GM19324 (cell line): ENCODE data around the gene IGLL5.
A peak's percentile ranks its signal among the peaks of the same experiment; 100 is the strongest.

Experiments used
- ATAC-seq: cut with Tn5 transposase; IDR thresholded peaks from one replicate; pipeline ENCODE4 v1.9.1; 2021; ENCODE audit warnings: mild to moderate bottlenecking, moderate library complexity; ENCODE audit not compliant: unreplicated experiment, low FRiP score

IGLL5 gene

DNA sequence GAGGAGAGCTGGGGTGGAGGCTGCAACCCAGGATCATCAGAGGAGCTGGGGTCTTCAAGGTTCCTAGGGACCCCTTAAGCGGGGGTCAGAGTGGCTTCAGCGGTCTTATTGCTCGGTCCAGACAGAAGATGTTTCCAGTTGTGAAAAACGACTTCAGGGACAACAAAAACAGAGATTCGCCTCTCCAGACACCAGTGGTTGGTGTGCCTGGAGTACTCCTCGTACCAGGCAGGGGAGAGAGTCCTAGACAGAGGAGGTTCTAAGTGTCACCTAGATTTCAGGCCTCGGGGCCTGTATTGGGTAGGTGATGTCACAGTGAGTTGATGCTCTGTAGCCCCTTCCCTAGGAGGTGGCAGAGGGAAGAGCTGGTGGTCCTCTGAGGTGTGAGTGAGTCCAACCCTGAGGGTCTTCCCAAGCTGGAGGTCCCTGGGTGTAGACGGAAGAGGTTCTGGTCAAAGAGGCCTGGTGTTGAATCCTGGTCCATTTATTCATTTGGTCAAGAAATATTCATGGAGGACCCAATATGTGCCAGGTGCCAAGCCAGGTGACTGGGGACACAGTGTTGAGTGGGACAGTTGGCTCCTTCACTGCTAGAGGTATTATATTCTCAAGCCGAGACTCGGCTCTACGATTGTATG is 4.4 kb upstream of the IGLL5 start:
- no peak for ATAC-seq

DNA sequence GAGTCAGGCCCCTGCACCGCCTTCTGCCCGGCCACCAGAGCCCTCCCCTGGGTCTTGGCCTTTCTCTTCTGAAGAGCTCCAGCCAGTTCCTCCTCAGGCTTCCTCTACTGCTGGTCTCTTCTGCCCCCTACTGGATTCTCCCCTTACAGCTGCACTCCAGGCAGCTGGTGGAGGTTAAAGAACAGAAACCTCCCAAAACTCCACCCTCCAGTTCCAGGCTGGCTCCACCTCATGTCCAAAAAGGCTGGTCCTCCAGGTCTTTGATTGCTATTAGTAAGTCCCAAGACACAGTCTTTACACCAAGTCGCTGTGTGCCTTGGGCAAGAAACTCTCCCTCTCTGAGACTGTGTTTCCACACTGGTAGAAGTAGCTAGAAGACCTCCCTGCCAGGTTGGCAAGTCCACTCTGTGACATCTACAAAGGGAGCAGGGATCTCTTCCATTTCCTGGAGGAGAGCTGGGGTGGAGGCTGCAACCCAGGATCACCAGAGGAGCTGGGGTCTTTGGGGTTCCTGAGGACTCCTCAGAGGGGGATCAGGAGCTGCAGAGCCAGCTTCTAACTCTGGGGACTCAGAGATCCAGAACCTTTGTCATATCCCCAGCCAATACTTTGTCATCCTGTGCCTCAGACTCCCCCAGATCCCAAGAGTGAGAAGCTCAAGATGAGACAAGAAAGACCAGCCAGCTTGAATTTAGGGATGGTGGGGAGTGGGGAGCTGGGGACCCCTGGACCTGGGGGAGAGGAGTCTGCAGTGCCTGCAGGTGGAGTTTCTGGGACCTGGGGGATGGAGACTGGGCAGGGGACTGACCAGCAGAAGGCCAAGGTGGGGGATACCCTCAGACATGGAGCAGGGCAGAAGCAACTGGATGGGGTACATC is 3.4 kb upstream of the IGLL5 start:
- ATAC-seq: peak; percentile 29

- peak; percentile 58 for ATAC-seq
These were observed 2.5 kb upstream of the IGLL5 start for GRCh38 chr22:22884888-22885840.

DNA sequence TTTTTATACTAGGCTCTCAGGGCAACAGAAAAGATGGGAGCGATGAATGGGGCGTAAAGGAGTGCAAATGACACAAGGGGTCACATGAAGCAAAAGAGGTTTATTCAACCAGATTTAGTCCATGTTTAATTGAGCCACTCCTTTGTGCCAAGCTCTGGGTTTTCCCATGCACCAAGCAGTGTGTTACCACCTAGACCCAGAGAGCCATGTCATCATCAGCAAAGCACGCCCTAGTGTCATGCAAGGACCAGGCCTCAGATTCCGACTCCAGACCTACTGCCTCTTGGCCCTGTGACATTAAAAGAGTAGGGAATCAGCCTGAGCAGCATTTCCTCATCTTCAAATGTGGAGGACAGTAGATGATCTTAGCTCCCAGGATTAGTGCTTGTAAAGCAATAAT is 1.1 kb upstream of the IGLL5 start:
- ATAC-seq: no peak

- ATAC-seq: no peak
These were observed 1.1 kb downstream of the IGLL5 start for GRCh38 chr22:22888571-22889353.

DNA sequence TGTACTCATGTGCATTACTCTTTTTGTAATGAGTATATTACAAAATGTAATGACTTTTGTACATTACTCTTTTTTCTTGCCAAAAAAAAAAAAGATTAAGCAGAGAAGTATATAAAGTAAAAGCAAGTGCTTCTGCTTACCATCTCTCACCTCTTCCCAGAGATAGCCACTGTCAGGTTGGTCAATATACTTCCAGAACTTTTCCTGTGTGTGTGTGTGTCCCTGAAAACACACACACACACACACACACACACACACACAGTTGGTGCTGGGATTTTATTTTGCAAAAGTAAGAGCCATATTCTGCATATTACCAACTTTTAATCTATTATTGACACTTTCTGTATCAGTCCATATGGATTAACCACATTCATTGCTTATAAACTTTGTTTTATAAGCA is 2.5 kb downstream of the IGLL5 start:
- ATAC-seq: no peak

DNA sequence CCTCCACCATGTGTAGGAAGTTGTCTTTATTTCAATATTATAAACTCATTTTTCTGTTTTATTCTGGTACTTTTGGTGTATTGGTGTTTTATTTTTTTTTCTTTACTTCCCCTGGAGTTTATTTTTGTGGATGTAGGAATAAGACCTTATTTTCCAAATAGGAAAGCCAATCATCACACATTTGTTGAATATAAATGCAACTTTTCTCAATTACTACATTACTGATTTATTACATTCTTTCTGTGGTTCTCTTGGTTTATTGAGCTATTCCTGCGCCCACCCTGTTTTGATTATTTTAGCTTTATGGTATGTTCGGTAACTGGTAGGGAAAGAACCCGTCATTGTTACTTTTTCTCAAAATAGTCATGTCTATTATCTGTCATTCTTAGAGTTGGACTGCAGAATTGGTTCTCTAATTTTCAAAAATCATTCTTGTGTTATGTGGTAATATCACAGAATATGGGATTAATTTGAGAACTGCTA is 3.6 kb downstream of the IGLL5 start:
- ATAC-seq: no peak

- no peak for ATAC-seq
These were observed 4.8 kb downstream of the IGLL5 start for GRCh38 chr22:22892096-22893052.

- no peak for ATAC-seq
These were observed 5.6 kb downstream of the IGLL5 start for GRCh38 chr22:22893077-22893805.

DNA sequence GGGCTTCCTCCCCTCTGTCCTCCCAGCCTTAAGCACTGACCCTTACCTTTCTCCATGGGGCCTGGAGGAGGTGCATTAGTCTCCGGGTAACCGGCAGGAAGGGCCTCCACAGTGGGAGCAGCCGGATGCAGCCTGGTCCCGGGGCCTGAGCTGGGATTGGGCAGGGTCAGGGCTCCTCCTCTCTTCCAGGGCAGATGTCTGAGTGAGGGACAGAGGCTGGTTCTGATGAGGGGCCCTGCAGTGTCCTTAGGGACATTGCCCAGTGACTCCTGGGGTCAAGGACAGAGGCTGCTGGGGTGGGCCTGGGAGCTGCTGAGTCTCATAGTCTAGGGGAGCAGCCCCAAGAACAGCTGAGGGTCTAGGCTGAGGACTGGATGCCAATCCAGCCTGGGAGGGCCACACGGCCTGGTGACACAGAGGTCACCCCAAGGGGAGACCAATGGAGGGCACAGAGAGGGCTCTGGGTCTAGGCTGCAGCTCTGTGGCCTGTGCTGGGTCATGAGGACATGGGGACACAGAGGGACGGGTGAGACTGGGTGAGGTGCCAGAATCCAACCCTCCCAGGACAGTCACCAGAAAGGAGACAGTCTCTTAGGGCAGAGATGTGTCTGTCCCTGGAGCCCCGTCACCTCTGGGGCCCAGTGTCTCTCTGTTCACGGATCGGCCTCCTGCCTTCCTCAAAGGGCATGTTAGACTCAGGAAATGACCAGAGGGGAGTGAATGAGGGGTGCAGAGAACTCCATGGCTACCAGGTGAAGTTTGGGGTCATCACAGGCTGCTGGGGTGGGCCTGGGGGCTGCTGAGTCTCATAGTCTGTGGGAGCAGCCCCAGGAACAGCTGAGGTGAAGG is 6.5 kb downstream of the IGLL5 start:
- ATAC-seq: no peak

GRCh38 chr22:22894740-22895731 is 7.4 kb downstream of the IGLL5 start:
- no peak for ATAC-seq

- no peak for ATAC-seq
These were observed 8.3 kb downstream of the IGLL5 start for GRCh38 chr22:22895776-22896445.

GRCh38 chr22:22896601-22897000 is 9.0 kb downstream of the IGLL5 start:
- no peak for ATAC-seq

DNA sequence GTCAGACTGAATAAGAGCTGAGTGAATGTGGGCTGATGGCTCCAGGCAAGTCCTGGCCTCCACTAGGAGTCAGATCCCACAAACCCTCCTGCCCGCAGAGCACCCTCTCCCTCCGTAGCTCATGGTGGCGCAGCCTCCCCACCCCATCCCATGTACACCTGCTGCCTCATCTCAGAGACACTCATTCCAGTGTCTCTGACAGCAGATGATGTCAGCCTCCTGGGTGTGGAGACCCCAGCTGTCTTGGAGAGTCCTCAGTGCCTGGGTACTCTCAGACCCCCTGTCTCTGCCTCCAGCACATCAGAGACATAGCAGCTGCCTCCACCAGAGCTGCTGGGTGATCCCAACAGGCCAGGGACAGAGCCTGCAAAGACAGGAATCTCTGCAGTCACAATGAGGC is 9.5 kb downstream of the IGLL5 start:
- no peak for ATAC-seq

- ATAC-seq: no peak
These were observed 10.3 kb downstream of the IGLL5 start for GRCh38 chr22:22897947-22898346.
